Prostate gland (tissue), 2 donors: ENCODE measurements around the gene PLS3. TPM values are rescaled to one million over a fixed set of nuclear protein-coding genes. Genes with fewer than 3 reads are reported as not detected.

Experiments used
- DNase-seq: peaks from one replicate; pipeline ENCODE4 v3.0.0-alpha.2; 2019; ENCODE audit warnings: low spot score
- H3K27ac ChIP-seq, 2 donors: fragments of 200-600 bp; sonication (generic); 2 replicates each; pipeline ENCODE4 v1.5.1; 2017 to 2019
- H3K27me3 ChIP-seq: fragments of 200-600 bp; sonication (generic); replicated peaks from 2 replicates; pipeline ENCODE4 v1.5.1; 2019; ENCODE audit not compliant: insufficient read depth
- H3K36me3 ChIP-seq, 2 donors: fragments of 200-600 bp; sonication (generic); 1 replicate in 1 of 2; 2 replicates in 1 of 2; pipeline versions ENCODE4 v1.5.1 to v1.8.1; 2017 to 2019
- H3K4me1 ChIP-seq: fragments of 200-600 bp; sonication (generic); replicated peaks from 2 replicates; pipeline ENCODE4 v1.5.1; 2019
- H3K4me3 ChIP-seq, 2 donors: fragments of 200-600 bp; sonication (generic); 2 replicates each; pipeline ENCODE4 v1.5.1; 2017 to 2019
- H3K9me3 ChIP-seq: fragments of 200-600 bp; sonication (generic); 2 replicates; pipeline ENCODE4 v1.5.1; 2017
- CTCF ChIP-seq, 4 experiments: fragments of 200-600 bp in 2 of 4; fragments of 450-650 bp in 2 of 4; sonication (generic) in 2 of 4; IDR thresholded peaks; 1 replicate in 3 of 4; 2 replicates in 1 of 4; pipeline ENCODE4 v1.5.1; 2016 to 2019; ENCODE audit warnings: antibody characterized with exemption in 4 of 4, mild to moderate bottlenecking in 2 of 4, moderate library complexity in 2 of 4
- POLR2A ChIP-seq: fragments of 450-650 bp; IDR thresholded peaks from one replicate; pipeline ENCODE4 v1.6.1; 2016; ENCODE audit warnings: antibody characterized with exemption, mild to moderate bottlenecking
- POLR2AphosphoS5 ChIP-seq: sonication (generic); formaldehyde crosslinking; IDR thresholded peaks from one replicate; pipeline ENCODE4 v1.6.1; 2017; ENCODE audit warnings: antibody characterized with exemption
- WGBS: methylation state at CpG from one replicate; pipeline ENCODE4 v1.1.5; 2018; 5-methylcytosine and 5-hydroxymethylcytosine counted together
- intact Hi-C: fragments of 100-400 bp; cut with DNase I; formaldehyde crosslinking; loops from one replicate; pipeline ENCODE4 v1.14.2; 2022
- total RNA-seq, 2 donors: library from RNA; depleted of rRNA; stranded (reverse); fragments of >200 nt; gene quantifications; one replicate each; pipeline ENCODE4 v1.1.0, GENCODE V29; 2016

PLS3 gene
- total RNA-seq, 2 donors from 2014 or later: 32.1 to 69.3 TPM

GRCh38 chrX:115591420-115591819, 30.4 kb downstream of the PLS3 start:
- no peaks in the 10 kb centered on the region for H3K27me3 ChIP-seq
- TF ChIP-seq POLR2A (no peak), CTCF (IDR thresholded peaks at IDR 0.05) (no peak), POLR2AphosphoS5 (no peak)
- intact Hi-C loops: no loop called here
- H3K27ac ChIP-seq: no peak overlapping the region
- H3K4me3 ChIP-seq: no peak overlapping the region
- no peaks in the 10 kb centered on the region for H3K4me1 ChIP-seq
- no peaks in the 10 kb centered on the region for H3K36me3 ChIP-seq
- no peaks in the 10 kb centered on the region for H3K9me3 ChIP-seq
- no peak for DNase-seq
- WGBS: 68% methylated on average over 4 of the region's 4 CpGs

GRCh38 chrX:115591856-115592842, 31.2 kb downstream of the PLS3 start:
- H3K27me3 ChIP-seq: no peaks in the 10 kb centered on the region
- 69% methylated on average over 11 of the region's 11 CpGs for WGBS
- no peak for TF ChIP-seq POLR2AphosphoS5
- TF ChIP-seq CTCF (IDR thresholded peaks at IDR 0.05): no peak
- no peak for TF ChIP-seq POLR2A
- H3K4me3 ChIP-seq: no peak overlapping the region
- DNase-seq: no peak
- H3K4me1 ChIP-seq: no peaks in the 10 kb centered on the region
- H3K36me3 ChIP-seq: no peaks in the 10 kb centered on the region
- H3K9me3 ChIP-seq: no peaks in the 10 kb centered on the region
- H3K27ac ChIP-seq: no peak overlapping the region
- intact Hi-C loops: no loop called here

DNA sequence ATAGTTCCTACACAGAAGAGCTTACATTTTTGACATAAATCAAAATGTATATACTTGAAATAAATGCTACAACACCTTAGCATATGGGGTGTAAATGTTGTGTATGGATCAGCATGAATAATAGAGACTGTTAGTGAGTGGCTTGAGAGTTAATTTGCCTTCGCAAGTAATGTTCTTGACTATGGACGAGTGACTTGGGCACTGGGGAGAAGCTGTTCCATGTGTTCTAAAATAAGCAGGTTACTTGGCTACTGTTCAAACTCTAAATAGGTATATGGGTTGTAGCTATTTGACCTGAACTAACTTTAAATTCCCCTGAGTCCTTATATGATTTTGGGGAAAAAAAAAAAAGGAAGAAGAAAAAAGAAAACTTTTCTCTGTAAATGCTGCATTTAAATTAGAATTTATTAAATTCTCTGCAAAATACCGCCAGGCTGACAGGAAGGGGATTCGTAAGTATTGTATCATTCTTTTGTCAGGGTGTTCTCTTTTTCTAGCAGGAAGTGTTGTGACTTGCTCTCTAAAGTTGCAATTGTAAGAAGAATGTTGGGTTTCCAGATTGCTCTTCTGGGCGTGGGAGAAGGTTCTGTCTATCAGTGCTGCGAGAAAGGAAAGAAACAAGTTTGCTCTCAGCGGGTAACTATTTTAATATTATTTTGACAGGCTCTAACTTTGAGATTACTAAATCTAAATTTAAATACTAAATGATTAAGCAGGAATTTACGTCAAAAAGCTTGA, 32.2 kb downstream of the PLS3 start:
- no peak overlapping the region for H3K27ac ChIP-seq
- no peaks in the 10 kb centered on the region for H3K27me3 ChIP-seq
- DNase-seq: peak; percentile 5
- H3K36me3 ChIP-seq: no peaks in the 10 kb centered on the region
- intact Hi-C loops: no loop called here
- H3K4me1 ChIP-seq: no peaks in the 10 kb centered on the region
- 25% methylated on average over 8 of the region's 8 CpGs for WGBS
- TF ChIP-seq CTCF (IDR thresholded peaks at IDR 0.05) (no peak), POLR2AphosphoS5 (peak; percentile 47)
- no peaks in the 10 kb centered on the region for H3K9me3 ChIP-seq
- H3K4me3 ChIP-seq: no peak overlapping the region

- no peaks in the 10 kb centered on the region for H3K4me1 ChIP-seq
- DNase-seq: no peak
- TF ChIP-seq CTCF (IDR thresholded peaks at IDR 0.05): no peak
- WGBS: 6% methylated on average over 2 of the region's 2 CpGs
- no peaks in the 10 kb centered on the region for H3K36me3 ChIP-seq
- intact Hi-C loops: no loop called here
- H3K27me3 ChIP-seq: no peaks in the 10 kb centered on the region
- no peak overlapping the region for H3K27ac ChIP-seq
- no peaks in the 10 kb centered on the region for H3K9me3 ChIP-seq
- H3K4me3 ChIP-seq: no peak overlapping the region
Observed at GRCh38 chrX:115595049-115595448, 34.1 kb downstream of the PLS3 start.
